NCI-H128 (cell line): ENCODE results near the gene GJB6.
"Not testable (repeated sequence)": the region's sequence is repeated elsewhere in the genome, so short reads cannot be mapped to it uniquely, and the experiment has no call there.

Experiments used
- DNase-seq: peaks from one replicate; lab custom pipeline; 2025; ENCODE audit not compliant: unreplicated experiment; lab: John Stamatoyannopoulos, UW

The GJB6 gene

GRCh38 chr13:20231839-20232555 is at the start of gene GJB6:
Gene GJB6, minus strand, starts transcription at chr13:20232319. Its CDS starts 8,839 bp downstream, at chr13:20223480.
- DNase-seq = peak; percentile 41

- not testable (repeated sequence) for DNase-seq
Observed at GRCh38 chr13:20276901-20277300, 44.8 kb upstream of the GJB6 start.

GRCh38 chr13:20274466-20274865 is 42.3 kb upstream of the GJB6 start:
- DNase-seq = no peak

- no peak for DNase-seq
Observed at GRCh38 chr13:20272588-20273171, 40.6 kb upstream of the GJB6 start.

- DNase-seq = no peak
Observed at GRCh38 chr13:20272104-20272503, 40.0 kb upstream of the GJB6 start.

- no peak for DNase-seq
Observed at GRCh38 chr13:20271441-20271840, 39.3 kb upstream of the GJB6 start.

- no peak for DNase-seq
Observed at GRCh38 chr13:20270163-20270865, 38.2 kb upstream of the GJB6 start.

- DNase-seq = no peak
Observed at GRCh38 chr13:20264271-20265018, 32.3 kb upstream of the GJB6 start.

- DNase-seq = no peak
Observed at GRCh38 chr13:20263393-20264044, 31.4 kb upstream of the GJB6 start.

GRCh38 chr13:20258963-20259288 is 26.8 kb upstream of the GJB6 start:
- DNase-seq = no peak

GRCh38 chr13:20258208-20258962 is 26.3 kb upstream of the GJB6 start:
- DNase-seq = no peak

- DNase-seq = no peak
Observed at GRCh38 chr13:20254076-20254475, 22.0 kb upstream of the GJB6 start.

- DNase-seq = no peak
Observed at GRCh38 chr13:20249913-20250312, 17.8 kb upstream of the GJB6 start.

GRCh38 chr13:20247963-20248362 is 15.8 kb upstream of the GJB6 start:
- DNase-seq = no peak

GRCh38 chr13:20247403-20247802 is 15.3 kb upstream of the GJB6 start:
- no peak for DNase-seq

GRCh38 chr13:20241593-20241992 is 9.5 kb upstream of the GJB6 start:
- DNase-seq = no peak

GRCh38 chr13:20239748-20240147 is 7.6 kb upstream of the GJB6 start:
- no peak for DNase-seq

GRCh38 chr13:20232556-20233277 is 598 bp upstream of the GJB6 start:
- DNase-seq = no peak

GRCh38 chr13:20230913-20231838 is 943 bp downstream of the GJB6 start:
- no peak for DNase-seq
